Suppressor macrophage treated with lipopolysaccharide for 1 hour (primary cell): ENCODE data around the gene BST1.

Source experiments
- DNase-seq, 3 donors: peaks; one replicate each; pipeline ENCODE4 v3.0.0-alpha.2; 2020 to 2022

Gene BST1

DNA sequence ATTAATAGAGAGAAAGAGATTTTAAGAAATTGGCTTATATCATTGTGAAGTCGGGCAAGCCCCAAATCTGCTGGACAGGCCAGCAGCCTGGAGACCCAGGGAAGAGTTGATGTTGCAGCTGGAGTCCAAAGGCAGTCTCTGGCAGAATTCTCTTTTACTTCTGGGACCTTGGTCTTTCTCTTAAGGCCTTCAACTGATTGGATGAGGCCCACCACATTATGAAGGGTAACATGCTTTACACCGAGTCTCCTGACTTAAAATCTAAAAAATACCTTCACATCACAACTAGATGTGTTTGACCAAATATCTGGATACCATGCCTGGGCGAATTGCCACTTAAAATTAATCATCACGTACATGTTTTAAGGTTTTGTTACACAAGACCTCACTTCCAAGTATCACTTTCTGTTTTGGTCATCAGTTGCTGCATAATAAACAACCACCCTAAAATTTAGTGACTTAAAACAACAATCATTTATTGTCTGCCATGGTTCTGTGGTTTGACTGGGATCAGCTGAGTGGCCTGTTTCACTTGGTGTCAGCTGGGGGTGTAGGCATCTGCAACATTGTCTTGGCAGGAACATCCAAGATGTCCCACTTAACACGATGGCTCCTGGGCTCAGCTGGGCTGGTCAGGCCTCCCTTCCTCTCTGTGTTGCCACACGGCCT is 78.7 kb downstream of the BST1 start:
- peak; percentile 57 to 85 (median 74) for DNase-seq
